OCI-LY7 (cell line): ENCODE results near the gene CIB1. TPM values are rescaled to one million over a fixed set of nuclear protein-coding genes. Genes with fewer than 3 reads are reported as not detected.

Experiments
- BruUV-seq: library from RNA; stranded (reverse); fragments of 400-500 nt; replicated peaks from 2 replicates; lab custom pipeline; 2021; lab: Mats Ljungman, UMichigan
- CTCF ChIA-PET: fragments of 300-600 bp; sonication (Branson Sonifier 250); formaldehyde crosslinking; loops from one replicate; lab custom pipeline; 2022; ENCODE audit warnings: antibody characterized with exemption; ENCODE audit not compliant: unreplicated experiment; lab: Charles Lee
- POLR2A ChIA-PET: fragments of 300-600 bp; sonication (Branson Sonifier 250); formaldehyde crosslinking; loops from one replicate; lab custom pipeline; 2022; ENCODE audit warnings: antibody characterized with exemption; lab: Charles Lee
- DNase-seq: peaks from one replicate; pipeline ENCODE4 v3.0.0-alpha.2; 2015; ENCODE audit warnings: low spot score
- H2AFZ ChIP-seq: fragments of 200-600 bp; sonication (generic), shearing (Covaris generic); 2 replicates; pipeline ENCODE4 v1.6.1; 2014; ENCODE audit warnings: mild to moderate bottlenecking, antibody characterized with exemption, low read length, moderate library complexity
- H3K27ac ChIP-seq: fragments of 200-600 bp; sonication (generic); 2 replicates; pipeline ENCODE4 v1.5.1; 2014; ENCODE audit warnings: mixed run types, low read depth, mild to moderate bottlenecking, moderate library complexity, low read length, inconsistent platforms; ENCODE audit not compliant: poor library complexity, severe bottlenecking
- H3K36me3 ChIP-seq: fragments of 200-600 bp; sonication (generic); 2 replicates; pipeline ENCODE4 v1.6.1; 2014; ENCODE audit warnings: mild to moderate bottlenecking, antibody characterized with exemption, low read length, moderate library complexity, mixed read lengths; ENCODE audit not compliant: insufficient read depth
- H3K4me1 ChIP-seq: fragments of 200-600 bp; sonication (generic); 2 replicates; pipeline ENCODE4 v1.5.1; 2014; ENCODE audit warnings: mild to moderate bottlenecking, low read length; ENCODE audit not compliant: insufficient read depth, poor library complexity, severe bottlenecking
- H3K4me2 ChIP-seq: fragments of 200-600 bp; sonication (generic); 2 replicates; pipeline ENCODE4 v1.6.1; 2014; ENCODE audit warnings: mild to moderate bottlenecking, low read length
- H3K4me3 ChIP-seq: fragments of 200-600 bp; sonication (generic); 2 replicates; pipeline ENCODE4 v1.5.1; 2014; ENCODE audit warnings: mild to moderate bottlenecking, low read depth, low read length; ENCODE audit not compliant: poor library complexity, severe bottlenecking
- H3K79me2 ChIP-seq: fragments of 200-600 bp; sonication (generic); 2 replicates; pipeline ENCODE4 v1.6.1; 2016; ENCODE audit warnings: low read depth, mild to moderate bottlenecking, low read length, moderate library complexity, mixed read lengths; ENCODE audit not compliant: insufficient read depth
- H3K9me2 ChIP-seq: fragments of 200-600 bp; sonication (generic); 2 replicates; pipeline ENCODE4 v1.6.1; 2016; ENCODE audit warnings: mild to moderate bottlenecking, low read length, mixed read lengths; ENCODE audit not compliant: insufficient read depth
- H3K9me3 ChIP-seq: fragments of 200-600 bp; sonication (generic); 2 replicates; pipeline ENCODE4 v1.6.1; 2014; ENCODE audit warnings: mild to moderate bottlenecking, mixed run types, low read length, mixed read lengths
- H4K20me1 ChIP-seq: fragments of 200-600 bp; sonication (generic); 2 replicates; pipeline ENCODE4 v1.6.1; 2014; ENCODE audit warnings: mild to moderate bottlenecking, antibody characterized with exemption, low read length, moderate library complexity, mixed read lengths; ENCODE audit not compliant: insufficient read depth
- EZH2phosphoT487 ChIP-seq: fragments of 200-600 bp; sonication (generic); IDR thresholded peaks from 2 replicates; pipeline ENCODE4 v1.6.1; 2018; ENCODE audit warnings: low read depth, borderline replicate concordance, mild to moderate bottlenecking, mixed run types, antibody characterized with exemption, low read length, moderate library complexity, mixed read lengths
- intact Hi-C: fragments of 100-400 bp; cut with micrococcal nuclease; formaldehyde crosslinking; loops from one replicate; pipeline ENCODE4 v1.10.0; 2022; ENCODE audit not compliant: unreplicated experiment
- total RNA-seq, 2 experiments: library from RNA; depleted of rRNA in 1 of 2; stranded (reverse); fragments of >200 nt in 1 of 2; shearing (Covaris generic) in 1 of 2; gene quantifications; 2 replicates each; pipeline ENCODE4 v1.2.3, GENCODE V29; 2014 to 2022
- TF ChIP-seq, protein P1 (sequence below): fragments of 200-600 bp; sonication (generic); conservative IDR thresholded peaks from 2 replicates; pipeline ENCODE4 v1.5.1; 2014; ENCODE audit warnings: mild to moderate bottlenecking, antibody characterized with exemption, low read length, moderate library complexity, mixed read lengths

Gene CIB1
- total RNA-seq, 2 experiments from 2014 or later, result 52.8 to 54.5 TPM

DNA sequence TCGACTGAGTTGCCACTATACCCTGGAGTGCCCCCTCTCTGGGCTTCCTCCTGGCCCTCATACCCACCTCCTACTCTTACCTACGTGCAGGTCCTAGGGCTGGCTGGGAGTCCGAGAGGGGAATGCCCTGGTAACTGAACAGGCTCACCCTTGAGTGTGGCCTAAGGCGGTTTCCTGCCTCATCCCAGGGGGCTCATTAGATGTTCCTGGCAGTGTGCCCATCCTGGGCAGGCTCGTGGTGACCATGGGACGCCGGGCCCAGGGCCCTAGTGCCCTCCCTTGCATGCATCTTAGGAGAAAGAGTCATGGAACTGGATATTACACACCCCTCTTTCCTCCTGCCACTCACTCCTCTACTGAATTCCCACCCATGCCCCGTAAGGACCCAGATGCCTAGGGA, 29.8 kb downstream of the CIB1 start:
- TF ChIP-seq, protein P1, sequence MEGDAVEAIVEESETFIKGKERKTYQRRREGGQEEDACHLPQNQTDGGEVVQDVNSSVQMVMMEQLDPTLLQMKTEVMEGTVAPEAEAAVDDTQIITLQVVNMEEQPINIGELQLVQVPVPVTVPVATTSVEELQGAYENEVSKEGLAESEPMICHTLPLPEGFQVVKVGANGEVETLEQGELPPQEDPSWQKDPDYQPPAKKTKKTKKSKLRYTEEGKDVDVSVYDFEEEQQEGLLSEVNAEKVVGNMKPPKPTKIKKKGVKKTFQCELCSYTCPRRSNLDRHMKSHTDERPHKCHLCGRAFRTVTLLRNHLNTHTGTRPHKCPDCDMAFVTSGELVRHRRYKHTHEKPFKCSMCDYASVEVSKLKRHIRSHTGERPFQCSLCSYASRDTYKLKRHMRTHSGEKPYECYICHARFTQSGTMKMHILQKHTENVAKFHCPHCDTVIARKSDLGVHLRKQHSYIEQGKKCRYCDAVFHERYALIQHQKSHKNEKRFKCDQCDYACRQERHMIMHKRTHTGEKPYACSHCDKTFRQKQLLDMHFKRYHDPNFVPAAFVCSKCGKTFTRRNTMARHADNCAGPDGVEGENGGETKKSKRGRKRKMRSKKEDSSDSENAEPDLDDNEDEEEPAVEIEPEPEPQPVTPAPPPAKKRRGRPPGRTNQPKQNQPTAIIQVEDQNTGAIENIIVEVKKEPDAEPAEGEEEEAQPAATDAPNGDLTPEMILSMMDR, result no peak
- TF ChIP-seq EZH2phosphoT487, result no peak
- H3K27ac ChIP-seq, result no peak overlapping the region
- H4K20me1 ChIP-seq, result 0 out of 2 replicates have a peak, but pooled peaks cover 5% of the 10 kb centered on the region
- intact Hi-C loops, result no loop called here
- no peak overlapping the region for H2AFZ ChIP-seq
- ChIA-PET POLR2A (no interaction called here), CTCF (interaction anchor here (0.9 kb wide), 1 partner anchor 12 kb away, joined by 3 read pairs; no protein-coding TSS in a partner anchor)
- no peaks in the 10 kb centered on the region for H3K79me2 ChIP-seq
- H3K4me1 ChIP-seq, result peaks cover 20% of the 10 kb centered on the region
- no peaks in the 10 kb centered on the region for H3K9me3 ChIP-seq
- no peaks in the 10 kb centered on the region for H3K36me3 ChIP-seq
- no peak for DNase-seq
- no TSS peak for BruUV-seq
- H3K4me2 ChIP-seq, result no peak overlapping the region
- no peak overlapping the region for H3K4me3 ChIP-seq
- H3K9me2 ChIP-seq, result no peaks in the 10 kb centered on the region

DNA sequence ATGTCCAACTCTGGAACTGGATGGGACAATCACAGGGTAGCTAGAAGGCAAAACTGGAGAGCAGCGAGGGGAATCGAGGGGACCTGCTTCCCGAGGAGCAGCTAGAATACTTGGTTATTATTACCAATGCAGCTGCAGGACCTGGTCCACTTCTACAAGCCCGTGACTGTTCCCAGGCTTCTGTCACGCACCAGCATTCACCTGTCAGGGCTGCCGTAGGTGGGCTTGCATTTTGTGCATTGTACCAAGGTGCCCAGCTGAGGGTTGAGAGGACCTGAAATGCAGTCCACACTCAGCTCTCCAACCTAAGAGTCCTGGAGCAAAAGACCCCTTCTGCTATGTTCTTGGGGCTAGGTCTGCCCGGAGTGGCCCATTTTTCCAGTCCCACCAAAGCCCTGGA, 30.3 kb downstream of the CIB1 start:
- Histone ChIP-seq H3K27ac (no peak overlapping the region), H3K4me3 (no peak overlapping the region), H3K9me2 (no peaks in the 10 kb centered on the region), H2AFZ (no peak overlapping the region), H4K20me1 (0 out of 2 replicates have a peak, but pooled peaks cover 5% of the 10 kb centered on the region), H3K79me2 (no peaks in the 10 kb centered on the region), H3K9me3 (no peaks in the 10 kb centered on the region), H3K4me1 (peaks cover 20% of the 10 kb centered on the region), H3K4me2 (peak overlapping the region; percentile 87; the same call in 1 of the 2 replicates), H3K36me3 (no peaks in the 10 kb centered on the region)
- no peak for DNase-seq
- POLR2A ChIA-PET, result interaction anchor here (0.6 to 4.6 kb wide), 3 partner anchors 12 to 24 kb away, joined by 3 to 73 read pairs (median 7); no protein-coding TSS in a partner anchor
- no TSS peak for BruUV-seq
- CTCF ChIA-PET, result no interaction called here
- no peak for TF ChIP-seq EZH2phosphoT487
- TF ChIP-seq, protein P1, result no peak
- intact Hi-C loops, result no loop called here

DNA sequence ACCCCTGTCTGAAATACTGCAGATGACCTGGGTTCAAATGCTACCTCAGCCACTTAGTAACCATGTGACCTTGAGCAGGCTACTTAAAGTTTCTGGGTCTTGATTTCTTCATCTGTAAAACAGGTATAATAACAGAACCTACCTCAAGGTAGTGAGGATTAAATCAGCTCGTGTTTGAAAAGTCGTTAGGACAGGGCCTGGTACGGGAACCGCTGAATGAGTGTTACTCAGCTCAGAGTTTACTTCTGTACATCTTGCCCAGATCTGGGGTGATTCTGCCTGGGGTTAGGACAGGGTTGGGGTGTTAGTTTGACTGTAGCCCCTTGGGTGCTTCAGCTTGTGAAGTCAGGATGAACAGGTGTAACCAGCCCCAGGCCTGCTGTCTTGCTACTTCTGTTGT, 30.8 kb downstream of the CIB1 start:
- peak overlapping the region; percentile 87; the same call in 1 of the 2 replicates for H3K4me2 ChIP-seq

More for the DNA sequence above, 30.8 kb downstream of the CIB1 start:
- TSS peak; percentile 34 for BruUV-seq
- H3K4me1 ChIP-seq, result peaks cover 20% of the 10 kb centered on the region
- POLR2A ChIA-PET, result interaction anchor here (0.6 to 4.6 kb wide), 3 partner anchors 12 to 24 kb away, joined by 3 to 73 read pairs (median 7); no protein-coding TSS in a partner anchor
- H3K9me3 ChIP-seq, result no peaks in the 10 kb centered on the region
- H2AFZ ChIP-seq, result no peak overlapping the region
- no peak for DNase-seq
- CTCF ChIA-PET, result no interaction called here
- no peak overlapping the region for H3K4me3 ChIP-seq
- no peaks in the 10 kb centered on the region for H3K36me3 ChIP-seq
- intact Hi-C loops, result no loop called here
- H3K27ac ChIP-seq, result no peak overlapping the region
- H3K79me2 ChIP-seq, result no peaks in the 10 kb centered on the region
- TF ChIP-seq, protein P1, result no peak
- no peak for TF ChIP-seq EZH2phosphoT487
- H3K9me2 ChIP-seq, result no peaks in the 10 kb centered on the region
- H4K20me1 ChIP-seq, result 0 out of 2 replicates have a peak, but pooled peaks cover 5% of the 10 kb centered on the region
